NCI-H748 (cell line): Measurements from ENCODE around the gene MSANTD7.

Source experiments
- DNase-seq: peaks from one replicate; lab custom pipeline; 2025; ENCODE audit not compliant: unreplicated experiment; lab: John Stamatoyannopoulos, UW

MSANTD7 gene

DNA sequence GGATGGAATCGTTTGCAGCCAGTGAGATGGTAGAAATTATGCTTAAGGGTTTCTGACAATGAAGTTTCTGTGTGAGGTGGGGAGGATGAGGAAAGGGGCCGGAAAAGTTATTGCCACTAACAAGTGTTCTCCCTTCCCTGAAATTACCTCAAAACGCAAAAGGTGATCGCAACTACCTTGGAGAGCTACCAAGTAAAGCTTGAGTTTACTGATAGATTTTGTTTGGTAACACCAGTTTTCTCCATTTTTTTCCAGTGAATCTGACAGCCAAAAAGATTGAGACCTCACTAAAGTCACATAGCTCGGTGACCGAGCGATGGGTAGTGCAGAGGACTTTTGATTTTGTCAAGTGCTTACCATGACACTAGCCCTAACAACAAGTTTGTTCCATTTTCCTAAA, 42.1 kb downstream of the MSANTD7 start:
- no peak for DNase-seq

DNA sequence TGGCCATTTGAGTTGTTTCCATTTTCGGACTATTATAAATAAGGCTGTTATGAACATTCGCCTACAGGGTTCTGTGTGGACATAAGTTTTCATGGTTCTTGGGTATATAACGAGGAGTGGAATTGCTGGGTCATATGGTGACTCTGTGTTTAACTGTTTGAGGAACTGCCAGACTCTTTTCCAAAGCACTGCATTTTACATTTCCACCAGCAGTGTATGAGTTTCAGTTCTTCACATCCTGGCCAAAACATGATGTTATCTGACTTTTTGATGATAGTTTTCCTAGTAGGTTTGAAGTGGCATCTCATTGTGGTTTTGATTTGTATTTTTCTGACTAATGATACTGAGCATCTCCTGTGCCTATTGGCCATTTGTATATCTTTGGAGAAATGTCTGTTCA, 46.0 kb downstream of the MSANTD7 start:
- DNase-seq: no peak
